ENCODE measurements around the gene PID1.

Gene PID1

GRCh38 chr2:229270551-229271410, at the start of gene PID1:
Gene PID1 (minus strand): TSS chr2:229271287. CDS start chr2:229271043, 244 bp downstream.
- H3K27ac Mint-ChIP-seq = no peak within 1 kb of the TSS
- H3K4me1 Mint-ChIP-seq = no peaks in the 10 kb centered on the region
- peaks cover 30% of the 10 kb centered on the region for H3K27me3 Mint-ChIP-seq
- no peaks in the 10 kb centered on the region for H3K9me3 Mint-ChIP-seq
- ATAC-seq (no peak), DNase-seq (no peak)
- no peak within 1 kb of the TSS for H3K4me3 Mint-ChIP-seq

GRCh38 chr2:229319558-229319957, 48.5 kb upstream of the PID1 start:
- DNase-seq (no peak), ATAC-seq (no peak)
- Mint-ChIP-seq H3K27ac (no peak overlapping the region), H3K9me3 (peaks cover 0 to 8% of the 10 kb centered on the region in 2 donors), H3K4me1 (no peaks in the 10 kb centered on the region), H3K27me3 (no peaks in the 10 kb centered on the region), H3K4me3 (no peak overlapping the region)

- Mint-ChIP-seq H3K4me3 (no peak overlapping the region), H3K27ac (no peak overlapping the region)
- DNase-seq = no peak
These were observed 43.0 kb upstream of the PID1 start for GRCh38 chr2:229314117-229314516.

GRCh38 chr2:229313591-229313990, 42.5 kb upstream of the PID1 start:
- no peaks in the 10 kb centered on the region for H3K9me3 Mint-ChIP-seq

More at GRCh38 chr2:229314117-229314516, 43.0 kb upstream of the PID1 start:
- H3K27me3 Mint-ChIP-seq = no peaks in the 10 kb centered on the region
- no peaks in the 10 kb centered on the region for H3K9me3 Mint-ChIP-seq
- no peak for ATAC-seq
- H3K4me1 Mint-ChIP-seq = no peaks in the 10 kb centered on the region

GRCh38 chr2:229301237-229301636, 30.1 kb upstream of the PID1 start:
- H3K27me3 Mint-ChIP-seq = no peaks in the 10 kb centered on the region
- H3K27ac Mint-ChIP-seq = no peak overlapping the region
- ATAC-seq (no peak), DNase-seq (no peak)
- H3K4me3 Mint-ChIP-seq = no peak overlapping the region
- H3K4me1 Mint-ChIP-seq = no peaks in the 10 kb centered on the region
- H3K9me3 Mint-ChIP-seq = peaks cover 0 to 7% of the 10 kb centered on the region in 2 donors

More at GRCh38 chr2:229313591-229313990, 42.5 kb upstream of the PID1 start:
- Mint-ChIP-seq H3K27ac (no peak overlapping the region), H3K4me1 (no peaks in the 10 kb centered on the region), H3K27me3 (no peaks in the 10 kb centered on the region), H3K4me3 (no peak overlapping the region)
- ATAC-seq (no peak), DNase-seq (no peak)

- Mint-ChIP-seq H3K27me3 (no peaks in the 10 kb centered on the region), H3K27ac (no peak overlapping the region), H3K4me1 (no peaks in the 10 kb centered on the region), H3K4me3 (no peak overlapping the region), H3K9me3 (peaks cover 0 to 7% of the 10 kb centered on the region in 2 donors)
- DNase-seq = no peak
- no peak for ATAC-seq
These were observed 29.7 kb upstream of the PID1 start for GRCh38 chr2:229300790-229301189.

GRCh38 chr2:229300371-229300770, 29.3 kb upstream of the PID1 start:
- Mint-ChIP-seq H3K4me3 (no peak overlapping the region), H3K27ac (no peak overlapping the region), H3K9me3 (peaks cover 0 to 7% of the 10 kb centered on the region in 2 donors), H3K4me1 (no peaks in the 10 kb centered on the region), H3K27me3 (no peaks in the 10 kb centered on the region)
- ATAC-seq (no peak), DNase-seq (no peak)

- H3K27me3 Mint-ChIP-seq = no peaks in the 10 kb centered on the region
- ATAC-seq = no peak
- H3K27ac Mint-ChIP-seq = no peak overlapping the region
- no peaks in the 10 kb centered on the region for H3K4me1 Mint-ChIP-seq
- H3K9me3 Mint-ChIP-seq = peaks cover 0 to 7% of the 10 kb centered on the region in 2 donors
- no peak for DNase-seq
- H3K4me3 Mint-ChIP-seq = no peak overlapping the region
These were observed 26.2 kb upstream of the PID1 start for GRCh38 chr2:229297247-229297646.

GRCh38 chr2:229296536-229296935, 25.4 kb upstream of the PID1 start:
- ATAC-seq = no peak
- DNase-seq = no peak
- Mint-ChIP-seq H3K9me3 (peaks cover 0 to 7% of the 10 kb centered on the region in 2 donors), H3K4me1 (no peaks in the 10 kb centered on the region), H3K27ac (no peak overlapping the region), H3K4me3 (no peak overlapping the region), H3K27me3 (no peaks in the 10 kb centered on the region)

GRCh38 chr2:229296016-229296415, 24.9 kb upstream of the PID1 start:
- H3K27ac Mint-ChIP-seq = no peak overlapping the region
- no peak for ATAC-seq
- H3K9me3 Mint-ChIP-seq = peaks cover 0 to 7% of the 10 kb centered on the region in 2 donors
- H3K4me3 Mint-ChIP-seq = no peak overlapping the region
- no peak for DNase-seq
- no peaks in the 10 kb centered on the region for H3K27me3 Mint-ChIP-seq
- H3K4me1 Mint-ChIP-seq = no peaks in the 10 kb centered on the region

- Mint-ChIP-seq H3K9me3 (peaks cover 5 to 14% of the 10 kb centered on the region in 2 donors), H3K27me3 (no peaks in the 10 kb centered on the region), H3K4me1 (no peaks in the 10 kb centered on the region), H3K4me3 (no peak overlapping the region), H3K27ac (no peak overlapping the region)
- no peak for DNase-seq
- no peak for ATAC-seq
These were observed 16.7 kb upstream of the PID1 start for GRCh38 chr2:229287823-229288222.

GRCh38 chr2:229282758-229283546, 11.9 kb upstream of the PID1 start:
- ATAC-seq = no peak
- no peak overlapping the region for H3K27ac Mint-ChIP-seq
- DNase-seq = no peak
- no peak overlapping the region for H3K4me3 Mint-ChIP-seq
- H3K27me3 Mint-ChIP-seq = no peaks in the 10 kb centered on the region
- no peaks in the 10 kb centered on the region for H3K9me3 Mint-ChIP-seq
- no peaks in the 10 kb centered on the region for H3K4me1 Mint-ChIP-seq

- Mint-ChIP-seq H3K27ac (no peak overlapping the region), H3K27me3 (no peaks in the 10 kb centered on the region), H3K9me3 (no peaks in the 10 kb centered on the region), H3K4me3 (no peak overlapping the region), H3K4me1 (no peaks in the 10 kb centered on the region)
- ATAC-seq (no peak), DNase-seq (no peak)
These were observed 8.4 kb upstream of the PID1 start for GRCh38 chr2:229279516-229279915.

GRCh38 chr2:229275506-229275905, 4.4 kb upstream of the PID1 start:
- no peak for DNase-seq
- Mint-ChIP-seq H3K4me3 (no peak overlapping the region), H3K27me3 (peaks cover 23% of the 10 kb centered on the region), H3K9me3 (no peaks in the 10 kb centered on the region), H3K27ac (no peak overlapping the region), H3K4me1 (no peaks in the 10 kb centered on the region)
- no peak for ATAC-seq

GRCh38 chr2:229273723-229274338, 2.7 kb upstream of the PID1 start:
- Mint-ChIP-seq H3K27me3 (peaks cover 23% of the 10 kb centered on the region), H3K4me1 (no peaks in the 10 kb centered on the region), H3K27ac (no peak overlapping the region), H3K9me3 (no peaks in the 10 kb centered on the region), H3K4me3 (no peak overlapping the region)
- DNase-seq (no peak), ATAC-seq (no peak)

All from stimulated activated naive CD8-positive, alpha-beta T cell treated with anti-CD3 and anti-CD28 coated beads, Interleukin-15, amount 100 ng/mL, for 72 hours (primary cell).